Measurements from ENCODE around the gene MSI2.

DNA sequence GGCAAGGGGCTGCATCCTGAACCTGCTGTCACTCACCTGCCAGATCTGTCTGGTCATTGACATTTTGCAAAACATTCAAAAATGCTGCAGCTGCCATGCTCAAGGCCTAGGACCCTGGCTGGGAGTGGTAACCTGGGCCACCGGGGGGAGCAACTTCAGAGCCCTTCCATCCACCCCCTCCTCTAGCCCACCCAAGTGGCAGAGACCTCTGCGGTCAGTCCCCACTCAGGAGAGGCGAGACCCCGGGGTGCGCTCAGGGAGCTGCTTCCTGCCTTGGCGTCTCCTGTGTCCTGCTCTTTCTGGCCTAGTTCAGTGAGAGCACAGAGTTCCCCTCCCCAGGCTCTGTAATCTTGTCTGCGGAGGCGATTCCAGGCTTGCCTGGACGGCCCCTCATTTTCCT lies 380.0 kb downstream of the MSI2 start:
- TF ChIP-seq POLR2A (IDR thresholded peaks at IDR 0.05), result no peak
- TF ChIP-seq, protein P1, sequence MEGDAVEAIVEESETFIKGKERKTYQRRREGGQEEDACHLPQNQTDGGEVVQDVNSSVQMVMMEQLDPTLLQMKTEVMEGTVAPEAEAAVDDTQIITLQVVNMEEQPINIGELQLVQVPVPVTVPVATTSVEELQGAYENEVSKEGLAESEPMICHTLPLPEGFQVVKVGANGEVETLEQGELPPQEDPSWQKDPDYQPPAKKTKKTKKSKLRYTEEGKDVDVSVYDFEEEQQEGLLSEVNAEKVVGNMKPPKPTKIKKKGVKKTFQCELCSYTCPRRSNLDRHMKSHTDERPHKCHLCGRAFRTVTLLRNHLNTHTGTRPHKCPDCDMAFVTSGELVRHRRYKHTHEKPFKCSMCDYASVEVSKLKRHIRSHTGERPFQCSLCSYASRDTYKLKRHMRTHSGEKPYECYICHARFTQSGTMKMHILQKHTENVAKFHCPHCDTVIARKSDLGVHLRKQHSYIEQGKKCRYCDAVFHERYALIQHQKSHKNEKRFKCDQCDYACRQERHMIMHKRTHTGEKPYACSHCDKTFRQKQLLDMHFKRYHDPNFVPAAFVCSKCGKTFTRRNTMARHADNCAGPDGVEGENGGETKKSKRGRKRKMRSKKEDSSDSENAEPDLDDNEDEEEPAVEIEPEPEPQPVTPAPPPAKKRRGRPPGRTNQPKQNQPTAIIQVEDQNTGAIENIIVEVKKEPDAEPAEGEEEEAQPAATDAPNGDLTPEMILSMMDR (IDR thresholded peaks at IDR 0.05), result no peak

Data from gastroesophageal sphincter (tissue), 3 donors.